ENCODE data around the gene BEND6.

DNA sequence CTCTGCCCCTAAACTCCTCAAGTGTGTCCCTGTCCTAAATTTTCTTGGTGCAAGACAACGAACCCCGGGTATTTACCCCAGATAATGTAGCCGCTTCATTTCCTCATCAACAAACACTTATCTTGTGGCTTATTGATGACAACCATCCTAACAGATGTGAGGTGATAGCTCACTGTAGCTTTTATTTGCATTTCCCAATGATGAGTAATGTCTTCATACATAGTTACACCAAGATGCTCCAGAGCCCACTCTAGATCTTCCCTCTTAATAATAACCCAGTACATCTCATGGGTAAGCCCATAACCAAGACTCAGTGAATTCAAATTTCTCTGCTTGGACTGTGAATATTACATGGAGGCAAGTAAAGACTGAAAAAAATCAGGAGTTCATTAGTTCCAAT is 48.2 kb upstream of the BEND6 start:
- TF ChIP-seq CTCF (IDR thresholded peaks at IDR 0.05) (no peak), POLR2A (IDR thresholded peaks at IDR 0.05) (no peak)

All from body of pancreas (tissue), 4 donors.